Thyroid gland (tissue), 4 donors: ENCODE results near the gene MARK1.

Source experiments
- CTCF ChIP-seq, 6 experiments: fragments of 200-600 bp in 3 of 6; fragments of 450-650 bp in 3 of 6; sonication (generic) in 3 of 6; IDR thresholded peaks; one replicate each; pipeline ENCODE4 v1.5.1; 2016 to 2019; ENCODE audit warnings: antibody characterized with exemption in 6 of 6, mild to moderate bottlenecking in 2 of 6, inconsistent platforms in 1 of 6, moderate library complexity in 1 of 6
- POLR2A ChIP-seq, 2 donors: fragments of 450-650 bp; IDR thresholded peaks; one replicate each; pipeline ENCODE4 v1.6.1; 2017; ENCODE audit warnings: antibody characterized with exemption in 2 of 2, mild to moderate bottlenecking in 2 of 2, moderate library complexity in 1 of 2

GRCh38 chr1:220685879-220686278 lies 157.9 kb downstream of the MARK1 start:
- TF ChIP-seq CTCF (IDR thresholded peaks at IDR 0.05) = peak in 1 of 6 experiments; percentile 44
- no peak for TF ChIP-seq POLR2A (IDR thresholded peaks at IDR 0.05)
